ENCODE data around the gene GFI1B. TPM values are rescaled to one million over a fixed set of nuclear protein-coding genes. Genes with fewer than 3 reads are reported as not detected.
A peak's percentile ranks its signal among the peaks of the same experiment; 100 is the strongest.

GFI1B gene
- total RNA-seq, 1 donor from 2014 or later, result 0.43 TPM

GRCh38 chr9:133004091-133004998 lies 25.9 kb downstream of the GFI1B start:
- DNase-seq (ENCODE audit: missing footprints) (no peak), ATAC-seq (no peak)
- intact Hi-C loops (cut with DNase I), result no loop called here

DNA sequence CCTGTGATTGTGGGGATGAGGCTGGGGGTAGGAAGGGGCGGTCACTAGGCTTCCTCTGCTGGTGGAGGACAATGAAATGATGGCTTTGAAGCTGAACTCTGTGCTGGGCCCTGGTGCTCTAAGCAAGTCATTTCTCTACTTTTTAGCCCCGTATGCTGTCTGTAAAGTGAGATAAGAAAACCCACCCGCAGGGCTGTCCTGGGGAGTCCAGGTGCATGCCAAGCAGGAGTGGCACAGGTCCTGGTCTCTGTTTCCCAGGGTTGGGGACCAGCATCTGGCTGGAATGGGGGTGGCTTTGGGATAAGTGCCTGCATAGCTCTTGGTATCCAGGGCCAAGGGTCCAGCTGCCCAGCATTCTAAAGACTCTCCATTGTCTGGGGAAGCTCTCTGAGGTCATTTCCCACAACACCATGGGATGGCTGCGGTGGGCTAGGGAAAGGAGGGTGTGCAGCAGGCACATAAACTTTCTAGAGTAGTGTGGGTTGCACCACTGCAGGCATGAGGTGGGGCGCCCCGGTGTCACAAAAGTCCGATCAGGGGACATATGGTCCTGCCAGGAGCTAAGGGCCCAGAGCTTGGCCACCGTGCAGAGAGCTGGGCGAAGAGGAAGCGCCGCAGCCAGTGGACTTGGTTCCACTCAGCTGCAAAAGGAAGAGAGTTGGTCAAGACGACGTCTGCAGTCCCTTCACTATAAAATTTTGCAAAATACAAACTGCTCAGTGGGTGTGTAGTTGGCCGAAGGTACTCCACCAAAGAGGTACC lies 26.7 kb downstream of the GFI1B start:
- DNase-seq (ENCODE audit: missing footprints) (no peak), ATAC-seq (no peak)
- intact Hi-C loops (cut with DNase I), result no loop called here

- ATAC-seq (no peak), DNase-seq (ENCODE audit: missing footprints) (no peak)
- intact Hi-C loops (cut with DNase I), result no loop called here
These were observed 27.5 kb downstream of the GFI1B start for GRCh38 chr9:133005957-133006356.

DNA sequence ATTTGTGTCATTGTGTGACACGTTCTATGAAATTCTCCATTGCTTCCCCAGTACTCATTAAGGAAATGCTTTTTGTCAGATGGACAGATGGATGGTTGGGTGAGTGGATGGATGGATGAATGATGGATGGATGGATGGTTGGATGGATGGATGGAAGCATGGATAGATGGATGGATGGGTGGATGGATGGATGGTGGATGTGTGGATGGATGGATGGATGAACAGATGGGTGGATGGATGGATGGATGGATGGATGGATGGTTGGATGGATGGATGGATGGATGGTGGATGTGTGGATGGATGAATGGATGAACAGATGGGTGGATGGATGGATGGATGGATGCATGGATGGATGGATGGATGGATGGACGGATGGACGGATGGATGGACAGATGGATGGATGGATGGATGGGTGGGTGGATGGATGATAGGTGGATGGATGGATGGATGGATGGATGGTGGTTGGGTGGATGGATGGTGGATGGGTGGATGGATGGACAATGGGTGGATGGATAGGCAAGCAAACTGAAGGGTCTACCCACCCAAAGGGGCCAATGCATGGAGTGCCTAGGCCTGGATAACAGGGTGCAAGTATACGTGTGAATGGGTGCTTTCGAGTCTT lies 28.3 kb downstream of the GFI1B start:
- ATAC-seq (no peak), DNase-seq (ENCODE audit: missing footprints) (no peak)
- intact Hi-C loops (cut with DNase I), result no loop called here

DNA sequence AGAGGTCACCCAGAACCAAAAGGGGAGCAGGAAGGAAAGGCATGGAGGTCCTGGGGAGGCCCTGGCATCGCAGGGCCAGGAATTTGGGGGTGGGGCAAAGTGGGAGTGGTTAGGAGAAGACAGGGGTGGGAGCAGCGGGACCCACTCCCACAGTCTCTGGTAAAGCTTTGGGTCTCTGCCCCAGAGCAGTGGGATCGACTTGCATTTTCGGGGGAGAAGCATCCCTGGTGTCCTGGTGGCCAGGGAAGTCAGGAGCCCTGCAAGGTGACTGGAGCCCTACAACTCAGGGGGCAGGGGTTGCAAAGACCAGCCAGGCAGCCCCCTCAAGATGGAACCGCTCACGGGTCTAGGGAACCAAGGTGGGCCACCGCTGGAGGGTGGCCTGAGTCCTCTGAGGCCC lies 29.9 kb downstream of the GFI1B start:
- intact Hi-C loops (cut with DNase I), result no loop called here
- ATAC-seq (no peak), DNase-seq (ENCODE audit: missing footprints) (no peak)

DNA sequence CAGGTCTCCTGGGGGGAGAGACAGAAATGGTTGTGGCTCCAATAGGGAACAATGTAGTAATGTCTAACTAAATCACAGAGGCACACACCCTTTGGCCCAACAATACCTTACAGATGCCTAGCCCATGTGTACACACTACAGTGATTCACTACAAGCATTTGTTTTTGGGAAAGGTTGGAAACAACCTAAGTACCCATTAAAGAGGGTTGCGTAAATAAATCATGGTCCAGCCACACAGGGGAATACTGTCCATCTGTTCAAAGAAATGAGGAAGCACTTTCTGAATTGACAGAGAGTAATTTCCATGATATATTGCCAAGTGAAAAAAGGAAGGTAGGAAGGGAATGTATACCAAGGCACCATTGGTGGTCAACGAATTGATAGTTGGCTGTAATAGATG lies 30.3 kb downstream of the GFI1B start:
- no peak for ATAC-seq
- intact Hi-C loops (cut with DNase I), result no loop called here
- no peak for DNase-seq (ENCODE audit: missing footprints)

- intact Hi-C loops (cut with DNase I), result no loop called here
- no peak for ATAC-seq
- DNase-seq (ENCODE audit: missing footprints), result no peak
These were observed 31.6 kb downstream of the GFI1B start for GRCh38 chr9:133009906-133010582.

DNA sequence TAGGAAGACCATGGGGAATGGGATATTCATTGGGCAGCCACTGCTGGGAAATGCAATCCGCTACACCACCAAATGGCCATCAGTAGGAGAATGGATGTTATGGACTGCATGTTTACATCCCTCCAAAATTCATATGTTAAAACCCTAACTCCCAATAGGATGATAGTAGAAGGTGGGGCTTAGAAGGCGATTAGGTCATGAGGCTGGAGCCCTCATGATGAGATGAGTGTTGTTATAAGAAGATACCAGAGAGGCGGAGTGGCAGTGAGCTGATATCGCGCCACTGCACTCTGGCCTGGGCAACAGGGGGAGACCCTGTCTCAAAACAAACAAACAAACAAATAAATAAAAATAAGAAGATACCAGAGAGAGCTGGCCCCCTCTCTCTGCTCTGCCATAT lies 36.2 kb downstream of the GFI1B start:
- DNase-seq (ENCODE audit: missing footprints) (no peak), ATAC-seq (no peak)
- intact Hi-C loops (cut with DNase I), result no loop called here

DNA sequence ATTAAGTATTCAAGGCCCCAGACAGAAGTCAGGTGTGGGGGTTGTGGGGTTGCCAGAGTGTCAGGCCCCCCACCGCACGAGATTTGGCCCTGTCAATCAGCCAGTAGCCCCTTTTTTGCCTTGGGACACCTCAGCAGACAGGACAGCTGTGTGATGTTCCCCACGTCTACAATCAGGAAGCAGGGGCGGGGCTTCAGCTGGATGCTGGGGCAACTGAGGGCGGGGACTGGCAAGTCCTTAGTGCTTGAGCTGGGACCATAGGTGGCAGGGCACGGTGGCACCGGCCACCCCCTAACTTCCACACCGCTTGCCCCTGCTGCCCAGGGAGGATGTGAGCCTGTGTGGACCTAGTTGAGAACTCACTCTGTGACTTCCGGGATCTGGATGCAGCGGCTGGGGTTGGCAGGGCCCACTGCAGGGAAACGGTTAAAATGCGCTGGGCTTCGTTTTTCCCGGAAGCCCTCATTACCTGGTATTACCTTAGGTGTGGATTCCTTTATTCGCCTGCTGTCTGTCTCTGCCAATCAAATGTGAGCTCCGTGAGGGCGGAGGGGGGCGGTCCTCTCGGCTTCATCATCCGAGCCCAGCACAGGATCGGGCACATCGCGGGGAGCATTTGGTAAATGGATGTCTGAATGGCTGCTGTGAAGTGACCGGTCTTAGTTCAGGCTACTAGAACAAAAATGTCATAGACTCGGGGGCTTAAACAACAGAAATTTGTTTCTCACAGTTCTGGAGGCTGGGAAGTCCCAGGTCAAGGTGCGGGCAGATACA lies 44.8 kb downstream of the GFI1B start:
- intact Hi-C loops (cut with DNase I), result no loop called here
- ATAC-seq, result peak; percentile 20

DNA sequence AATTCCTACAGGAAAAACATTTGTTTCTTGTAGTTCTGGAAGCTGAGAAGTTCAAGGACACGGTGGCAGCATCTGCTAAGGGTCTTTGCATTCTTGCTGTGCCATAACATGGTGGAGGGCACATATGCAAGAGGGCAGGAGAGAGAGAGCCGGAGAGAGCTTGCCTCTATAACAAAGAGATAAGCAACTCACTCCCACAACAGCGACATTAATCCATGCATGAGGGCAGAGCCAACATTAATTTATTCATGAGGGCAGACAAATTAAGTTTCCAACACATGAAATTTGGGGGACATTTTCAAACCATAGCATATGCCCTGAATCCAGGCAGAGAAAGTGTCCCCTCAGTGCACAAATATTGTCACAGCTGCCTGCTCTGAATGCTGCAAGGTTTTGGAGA lies 47.9 kb downstream of the GFI1B start:
- ATAC-seq (no peak), DNase-seq (ENCODE audit: missing footprints) (no peak)
- intact Hi-C loops (cut with DNase I), result no loop called here

More for the DNA sequence above, 44.8 kb downstream of the GFI1B start:
- no peak for DNase-seq (ENCODE audit: missing footprints)

DNA sequence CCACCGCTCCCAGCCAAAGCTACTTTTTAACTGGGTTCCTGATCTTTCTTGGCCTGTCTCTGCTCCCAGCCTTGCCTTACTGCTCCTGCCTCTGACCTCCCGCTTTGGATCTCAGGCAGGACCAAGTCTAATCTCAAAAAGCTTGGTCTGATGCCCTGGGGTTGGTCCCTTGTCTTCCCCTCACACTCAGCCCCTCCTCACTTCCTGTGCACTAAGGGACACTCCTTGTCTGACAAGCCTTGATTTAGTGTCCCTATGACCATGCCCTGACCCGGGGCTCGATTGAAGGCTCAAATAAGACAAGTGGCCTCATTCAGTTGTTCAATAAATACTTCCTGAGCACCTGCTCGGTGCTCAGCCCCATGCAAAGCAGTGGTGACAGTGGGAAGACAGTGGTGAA lies 48.6 kb downstream of the GFI1B start:
- DNase-seq (ENCODE audit: missing footprints) (no peak), ATAC-seq (no peak)
- intact Hi-C loops (cut with DNase I), result no loop called here

DNA sequence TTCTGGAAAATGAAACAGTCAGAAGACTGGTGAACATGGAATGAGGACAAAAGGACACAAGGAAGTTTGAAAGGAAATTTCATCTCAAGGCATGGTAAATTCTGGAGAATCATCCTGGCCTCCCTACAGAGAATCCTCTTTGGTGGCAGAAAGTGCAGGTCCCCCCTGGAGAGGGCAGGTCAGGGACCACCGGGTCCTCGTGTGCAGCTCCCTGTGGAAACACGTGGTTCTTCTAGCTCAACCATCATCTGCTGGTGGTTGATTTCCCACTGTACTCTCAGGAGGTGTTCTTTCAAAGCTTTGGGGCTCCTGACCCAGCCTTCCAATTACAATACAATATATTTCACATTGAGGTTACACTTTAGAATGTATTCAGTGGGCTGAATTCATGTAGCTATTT lies 49.7 kb downstream of the GFI1B start:
- ATAC-seq (no peak), DNase-seq (ENCODE audit: missing footprints) (no peak)
- intact Hi-C loops (cut with DNase I), result no loop called here

DNA sequence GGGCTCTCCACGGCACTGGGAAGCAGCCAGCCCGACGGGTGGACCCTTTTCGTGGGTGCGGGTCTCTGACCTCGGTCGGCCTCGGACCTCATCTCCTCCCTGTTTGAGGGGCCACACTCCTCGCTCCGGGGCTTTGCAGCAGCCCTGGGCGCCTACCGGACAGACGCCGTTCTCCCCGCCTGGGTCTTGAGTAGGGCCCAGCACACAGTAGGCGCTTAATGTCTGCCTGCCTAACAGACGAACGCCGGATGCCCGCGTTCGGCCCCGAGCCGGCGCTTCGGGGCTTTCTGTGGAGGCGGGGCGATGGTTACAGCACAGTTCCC lies 51.5 kb downstream of the GFI1B start:
- intact Hi-C loops (cut with DNase I), result loop anchor here (5.0 to 10.0 kb wide), 3 partner anchors 117 to 445 kb away; partner anchors contain the start of genes SLC2A6, SURF1 and SURF2
- ATAC-seq (no peak), DNase-seq (ENCODE audit: missing footprints) (no peak)

DNA sequence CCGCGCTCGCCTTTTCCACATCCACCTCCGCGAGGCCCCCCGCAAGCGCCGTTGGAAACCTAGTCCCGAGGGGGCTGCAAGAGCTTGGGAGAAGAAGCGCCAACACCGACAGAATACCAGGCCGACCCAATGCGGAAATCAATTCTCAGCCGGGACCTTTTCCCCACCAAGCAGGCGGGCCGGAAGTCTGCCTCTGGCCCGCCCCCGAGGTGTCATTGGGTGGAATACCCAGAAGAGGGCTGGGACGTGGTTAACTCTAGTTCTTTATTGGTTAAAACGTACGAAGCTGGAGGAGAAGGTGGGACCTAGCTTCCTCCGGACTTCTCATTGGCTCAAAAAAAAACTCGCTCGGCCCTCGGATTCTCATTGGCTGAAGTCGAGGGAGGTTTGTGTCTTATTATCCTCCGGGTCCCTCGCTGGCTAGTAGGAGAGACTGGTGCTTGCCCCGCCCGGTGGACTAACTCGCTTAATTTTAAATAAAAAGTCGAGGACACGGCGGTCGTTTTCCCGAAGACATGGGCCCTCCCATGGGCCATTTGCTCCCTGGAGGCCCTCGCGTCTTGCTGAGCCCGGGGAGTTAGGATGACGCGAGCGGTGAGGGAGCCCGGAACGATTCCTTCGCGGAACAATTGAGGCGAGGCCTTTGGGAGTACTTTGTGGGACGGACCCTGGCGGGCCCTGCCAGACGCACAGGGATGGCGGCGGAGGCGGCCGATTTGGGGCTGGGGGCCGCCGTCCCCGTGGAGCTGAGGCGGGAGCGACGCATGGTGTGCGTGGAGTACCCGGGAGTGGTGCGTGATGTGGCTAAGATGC lies 52.0 kb downstream of the GFI1B start, which contains the start of gene GTF3C5:
Gene GTF3C5 (plus strand): TSS at position 681 of the 813 bp plus-strand sequence. CDS start 15 bp downstream, at position 696.
- ATAC-seq (peak; percentile 99), DNase-seq (ENCODE audit: missing footprints) (peak; percentile 95)
- intact Hi-C loops (cut with DNase I), result loop anchor here (5.0 to 10.0 kb wide), 3 partner anchors 117 to 444 kb away; partner anchors contain the start of genes SLC2A6, SURF1 and SURF2

DNA sequence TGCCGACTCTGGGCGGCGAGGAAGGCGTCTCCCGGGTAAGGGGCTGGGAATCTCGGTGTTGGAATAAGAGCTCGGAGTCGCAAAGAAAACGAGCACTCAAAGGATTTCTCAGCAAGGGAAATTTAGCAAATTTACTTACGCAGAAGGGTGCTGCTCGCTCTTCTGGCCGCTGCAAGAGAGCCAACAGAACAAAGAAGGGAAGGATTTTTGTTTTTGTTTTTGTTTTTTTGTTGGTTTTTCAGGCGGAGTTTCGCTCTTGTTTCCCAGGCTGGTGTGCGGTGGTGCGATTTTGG lies 52.6 kb downstream of the GFI1B start:
- DNase-seq (ENCODE audit: missing footprints) (no peak), ATAC-seq (no peak)
- intact Hi-C loops (cut with DNase I), result loop anchor here (5.0 to 10.0 kb wide), 3 partner anchors 116 to 444 kb away; partner anchors contain the start of genes SLC2A6, SURF1 and SURF2

- DNase-seq (ENCODE audit: missing footprints) (no peak), ATAC-seq (no peak)
- intact Hi-C loops (cut with DNase I), result loop anchor here (5.0 to 10.0 kb wide), 3 partner anchors 116 to 443 kb away; partner anchors contain the start of genes SLC2A6, SURF1 and SURF2
These were observed 53.0 kb downstream of the GFI1B start for GRCh38 chr9:133031496-133031911.

DNA sequence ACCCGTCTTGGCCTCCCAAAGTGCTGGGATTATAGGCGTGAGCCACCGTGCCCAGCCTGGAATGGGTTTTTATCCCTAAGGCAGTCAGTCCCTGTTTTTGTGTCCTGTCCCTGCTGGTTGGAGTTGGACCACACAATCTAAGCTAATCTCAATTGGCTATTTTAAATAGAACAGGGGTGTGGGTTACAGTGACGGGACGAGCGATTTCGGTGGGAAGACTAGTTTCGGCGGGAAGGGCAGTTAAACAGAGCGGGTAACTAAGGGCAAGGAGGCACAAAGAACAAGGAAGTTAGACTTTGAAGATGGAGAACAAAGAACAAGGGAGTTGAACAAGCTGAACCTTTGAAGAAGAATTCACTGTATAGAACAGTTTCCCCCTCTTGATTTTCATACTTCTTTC lies 53.7 kb downstream of the GFI1B start:
- DNase-seq (ENCODE audit: missing footprints), result no peak
- ATAC-seq, result no peak
- intact Hi-C loops (cut with DNase I), result loop anchor here (5.0 to 10.0 kb wide), 3 partner anchors 115 to 443 kb away; partner anchors contain the start of genes SLC2A6, SURF1 and SURF2
